NCI-H2171 (cell line): ENCODE results near the gene KCNIP3.

ENCODE experiments used
- DNase-seq: peaks from one replicate; lab custom pipeline; 2025; lab: John Stamatoyannopoulos, UW

KCNIP3 gene

GRCh38 chr2:95329891-95330793 is 33.0 kb downstream of the KCNIP3 start:
- DNase-seq, result no peak

GRCh38 chr2:95330794-95331338 is 33.7 kb downstream of the KCNIP3 start:
- DNase-seq, result no peak

GRCh38 chr2:95331606-95332005 is 34.5 kb downstream of the KCNIP3 start:
- DNase-seq, result no peak

- no peak for DNase-seq
Measured at GRCh38 chr2:95332036-95332435, 34.9 kb downstream of the KCNIP3 start.

- DNase-seq, result no peak
Measured at GRCh38 chr2:95333056-95333455, 35.9 kb downstream of the KCNIP3 start.

- peak; percentile 36 for DNase-seq
Measured at GRCh38 chr2:95333888-95334338, 36.8 kb downstream of the KCNIP3 start.

- no peak for DNase-seq
Measured at GRCh38 chr2:95334916-95335641, 37.9 kb downstream of the KCNIP3 start.

GRCh38 chr2:95336406-95336805 is 39.3 kb downstream of the KCNIP3 start:
- DNase-seq, result no peak

- no peak for DNase-seq
Measured at GRCh38 chr2:95337829-95338228, 40.7 kb downstream of the KCNIP3 start.

- DNase-seq, result no peak
Measured at GRCh38 chr2:95342556-95343320, 45.6 kb downstream of the KCNIP3 start.

- DNase-seq, result no peak
Measured at GRCh38 chr2:95343429-95344214, 46.5 kb downstream of the KCNIP3 start.

- DNase-seq, result no peak
Measured at GRCh38 chr2:95344215-95344583, 47.1 kb downstream of the KCNIP3 start.

- no peak for DNase-seq
Measured at GRCh38 chr2:95344656-95345055, 47.5 kb downstream of the KCNIP3 start.

- DNase-seq, result no peak
Measured at GRCh38 chr2:95345081-95345562, 48.0 kb downstream of the KCNIP3 start.

GRCh38 chr2:95345563-95346230 is 48.5 kb downstream of the KCNIP3 start:
- peak; percentile 55 for DNase-seq

- DNase-seq, result peak; percentile 18
Measured at GRCh38 chr2:95346231-95346737, 49.1 kb downstream of the KCNIP3 start.

- no peak for DNase-seq
Measured at GRCh38 chr2:95346738-95347671, 49.9 kb downstream of the KCNIP3 start.

- DNase-seq, result no peak
Measured at GRCh38 chr2:95347681-95348608, 50.8 kb downstream of the KCNIP3 start.
